Breast epithelium (tissue), 4 donors: ENCODE data around the gene MRPS23. TPM values are rescaled to one million over a fixed set of nuclear protein-coding genes. Genes with fewer than 3 reads are reported as not detected.

Experiments
- DNase-seq, 2 donors: peaks; one replicate each; pipeline ENCODE4 v3.0.0-alpha.2; 2019; ENCODE audit warnings: low spot score in 2 of 2
- H3K27ac ChIP-seq, 2 donors: fragments of 200-600 bp; sonication (generic) in 1 of 2; one replicate each; pipeline ENCODE4 v1.5.1; 2016 to 2019; ENCODE audit warnings: mild to moderate bottlenecking in 1 of 2
- H3K27me3 ChIP-seq, 2 donors: fragments of 200-600 bp; sonication (generic) in 1 of 2; one replicate each; pipeline versions ENCODE4 v1.5.1 to v1.6.0; 2017 to 2019; ENCODE audit warnings: control low read depth in 1 of 2, mild to moderate bottlenecking in 1 of 2
- H3K36me3 ChIP-seq: fragments of 200-600 bp; one replicate; pipeline ENCODE4 v1.5.1; 2019
- H3K4me1 ChIP-seq, 2 donors: fragments of 200-600 bp; sonication (generic); one replicate each; pipeline ENCODE4 v1.5.1; 2016 to 2019; ENCODE audit warnings: control low read depth in 1 of 2
- H3K4me3 ChIP-seq, 3 donors: fragments of 200-600 bp; sonication (generic); 1 replicate in 2 of 3; 2 replicates in 1 of 3; pipeline ENCODE4 v1.5.1; 2016 to 2019; ENCODE audit warnings: mild to moderate bottlenecking in 3 of 3, moderate library complexity in 2 of 3
- H3K9me3 ChIP-seq, 2 donors: fragments of 200-600 bp; sonication (generic) in 1 of 2; one replicate each; pipeline ENCODE4 v1.5.1; 2016 to 2019; ENCODE audit warnings: control low read depth in 1 of 2
- CTCF ChIP-seq, 3 donors: fragments of 450-650 bp; IDR thresholded peaks; one replicate each; pipeline ENCODE4 v1.5.1; 2016 to 2017; ENCODE audit warnings: antibody characterized with exemption in 3 of 3, mild to moderate bottlenecking in 3 of 3, moderate library complexity in 3 of 3
- POLR2A ChIP-seq: fragments of 450-650 bp; IDR thresholded peaks from one replicate; pipeline ENCODE4 v1.6.1; 2016; ENCODE audit warnings: antibody characterized with exemption, mild to moderate bottlenecking, moderate library complexity
- POLR2AphosphoS5 ChIP-seq, 3 donors: sonication (generic); formaldehyde crosslinking; IDR thresholded peaks; one replicate each; pipeline ENCODE4 v1.6.1; 2017; ENCODE audit warnings: antibody characterized with exemption in 3 of 3
- intact Hi-C: fragments of 100-400 bp; cut with DNase I; formaldehyde crosslinking; loops from one replicate; pipeline ENCODE4 v1.15.1; 2023; ENCODE audit warnings: low total_unique reads
- total RNA-seq, 3 donors: library from RNA; depleted of rRNA; stranded (reverse); fragments of >200 nt; gene quantifications; one replicate each; pipeline ENCODE4 v1.1.0, GENCODE V29; 2016

MRPS23 gene
- total RNA-seq, 3 donors from 2014 or later = 7.5 to 10.7 (median 8.2) TPM

DNA sequence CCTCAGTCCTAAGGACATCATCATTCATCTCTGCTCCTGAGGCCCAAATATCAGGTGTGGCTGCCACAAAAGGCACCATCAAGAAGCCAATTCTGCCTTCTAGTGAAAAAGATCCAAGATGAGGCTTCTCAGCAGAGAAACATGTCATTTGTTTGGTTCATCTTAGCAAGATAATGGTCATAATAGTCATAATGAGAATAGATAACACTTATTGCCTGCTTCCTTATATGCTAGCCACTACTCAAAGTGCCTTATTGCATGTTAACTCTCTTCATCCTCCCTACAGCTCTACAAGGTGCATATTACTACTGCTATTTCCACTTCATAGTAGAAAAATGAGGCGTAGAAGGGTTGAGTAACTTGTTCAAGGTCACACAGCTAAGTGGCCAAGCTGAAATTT lies 45.0 kb upstream of the MRPS23 start:
- no peak overlapping the region for H3K4me3 ChIP-seq
- H3K9me3 ChIP-seq = no peaks in the 10 kb centered on the region
- no peaks in the 10 kb centered on the region for H3K27me3 ChIP-seq
- no peak for DNase-seq
- intact Hi-C loops = no loop called here
- H3K27ac ChIP-seq = peak overlapping the region; percentile 83 to 95
- H3K36me3 ChIP-seq = no peaks in the 10 kb centered on the region
- H3K4me1 ChIP-seq = peaks cover 12 to 49% of the 10 kb centered on the region in 2 donors
- no peak for TF ChIP-seq POLR2AphosphoS5 (IDR thresholded peaks at IDR 0.05)
- no peak for TF ChIP-seq POLR2A
- TF ChIP-seq CTCF (IDR thresholded peaks at IDR 0.05) = no peak

GRCh38 chr17:57892820-57893595 lies 43.2 kb upstream of the MRPS23 start:
- peak overlapping the region; percentile 92 to 95 for H3K27ac ChIP-seq
- TF ChIP-seq POLR2AphosphoS5 (IDR thresholded peaks at IDR 0.05) (peak; percentile 90 to 96 (median 93)), CTCF (IDR thresholded peaks at IDR 0.05) (no peak), POLR2A (no peak)
- peak; percentile 80 to 96 for DNase-seq
- no peaks in the 10 kb centered on the region for H3K36me3 ChIP-seq
- H3K9me3 ChIP-seq = no peaks in the 10 kb centered on the region
- H3K4me1 ChIP-seq = peaks cover 0 to 41% of the 10 kb centered on the region in 2 donors
- intact Hi-C loops = no loop called here
- H3K27me3 ChIP-seq = no peaks in the 10 kb centered on the region
- peak overlapping the region; percentile 3 to 35 (median 14) for H3K4me3 ChIP-seq

DNA sequence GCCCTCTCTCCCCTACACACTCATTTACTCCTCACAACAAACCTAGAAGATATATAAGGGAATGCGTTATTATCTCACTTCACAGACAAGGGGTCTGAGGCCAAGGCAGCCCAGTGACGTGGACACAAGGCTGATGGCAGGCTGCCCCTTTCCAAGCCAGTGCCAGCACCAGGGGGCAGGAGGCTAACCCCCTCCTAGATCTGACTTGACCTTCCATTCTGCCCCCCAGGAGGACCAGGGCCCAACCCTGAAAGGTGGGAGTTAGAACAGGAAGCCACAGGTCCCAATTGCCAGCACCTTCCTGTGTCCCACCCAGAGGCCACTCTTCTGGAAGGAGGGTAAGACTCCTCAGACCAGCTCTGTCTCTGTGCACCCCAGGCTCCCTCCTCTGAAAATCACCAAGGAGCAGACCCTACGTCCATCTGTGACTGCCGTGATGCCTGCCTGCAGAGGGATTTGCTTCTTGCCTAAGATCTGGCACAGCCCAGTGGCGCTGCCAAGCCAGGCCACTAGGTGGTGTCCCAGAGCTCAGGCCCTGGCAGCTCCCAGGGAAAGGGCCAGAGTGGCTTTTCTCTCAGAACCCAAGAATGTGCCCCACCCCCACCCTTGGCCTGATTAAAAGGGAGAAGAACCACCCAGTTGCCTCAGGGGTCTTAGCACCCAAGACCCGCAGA lies 42.4 kb upstream of the MRPS23 start:
- Histone ChIP-seq H3K4me3 (no peak overlapping the region), H3K4me1 (peaks cover 0 to 41% of the 10 kb centered on the region in 2 donors)
- DNase-seq = peak; percentile 84 to 87

DNA sequence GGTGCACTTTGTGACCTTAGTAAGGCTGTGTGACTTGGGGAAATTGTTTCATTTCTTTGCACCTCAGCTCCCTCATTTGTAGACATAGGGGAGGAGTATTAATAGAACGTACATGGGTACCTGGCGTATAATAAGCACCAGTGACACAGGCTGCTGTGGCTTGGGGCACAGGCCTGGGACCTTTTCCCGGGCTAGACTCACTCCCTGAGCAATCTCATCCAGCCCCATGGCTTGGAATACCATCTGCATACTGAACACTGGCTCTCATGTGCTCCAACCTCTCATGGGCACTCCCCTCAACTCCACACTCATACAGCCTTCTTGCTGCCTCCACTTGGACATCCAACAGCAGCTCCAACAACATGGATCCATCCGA lies 41.0 kb upstream of the MRPS23 start:
- no peak for TF ChIP-seq CTCF (IDR thresholded peaks at IDR 0.05)
- no peak for TF ChIP-seq POLR2A
- intact Hi-C loops = no loop called here
- Histone ChIP-seq H3K9me3 (no peaks in the 10 kb centered on the region), H3K27ac (peak overlapping the region; percentile 92 to 95), H3K27me3 (no peaks in the 10 kb centered on the region), H3K4me3 (no peak overlapping the region), H3K4me1 (peaks cover 0 to 39% of the 10 kb centered on the region in 2 donors), H3K36me3 (no peaks in the 10 kb centered on the region)
- no peak for DNase-seq

More for the DNA sequence above, 42.4 kb upstream of the MRPS23 start:
- H3K27me3 ChIP-seq = no peaks in the 10 kb centered on the region
- intact Hi-C loops = no loop called here
- H3K27ac ChIP-seq = peak overlapping the region; percentile 92 to 95
- H3K9me3 ChIP-seq = no peaks in the 10 kb centered on the region
- H3K36me3 ChIP-seq = no peaks in the 10 kb centered on the region
- TF ChIP-seq CTCF (IDR thresholded peaks at IDR 0.05) (peak; percentile 89 to 97 (median 94)), POLR2A (no peak)
